Measurements from ENCODE around the gene MDN1.

MDN1 gene

DNA sequence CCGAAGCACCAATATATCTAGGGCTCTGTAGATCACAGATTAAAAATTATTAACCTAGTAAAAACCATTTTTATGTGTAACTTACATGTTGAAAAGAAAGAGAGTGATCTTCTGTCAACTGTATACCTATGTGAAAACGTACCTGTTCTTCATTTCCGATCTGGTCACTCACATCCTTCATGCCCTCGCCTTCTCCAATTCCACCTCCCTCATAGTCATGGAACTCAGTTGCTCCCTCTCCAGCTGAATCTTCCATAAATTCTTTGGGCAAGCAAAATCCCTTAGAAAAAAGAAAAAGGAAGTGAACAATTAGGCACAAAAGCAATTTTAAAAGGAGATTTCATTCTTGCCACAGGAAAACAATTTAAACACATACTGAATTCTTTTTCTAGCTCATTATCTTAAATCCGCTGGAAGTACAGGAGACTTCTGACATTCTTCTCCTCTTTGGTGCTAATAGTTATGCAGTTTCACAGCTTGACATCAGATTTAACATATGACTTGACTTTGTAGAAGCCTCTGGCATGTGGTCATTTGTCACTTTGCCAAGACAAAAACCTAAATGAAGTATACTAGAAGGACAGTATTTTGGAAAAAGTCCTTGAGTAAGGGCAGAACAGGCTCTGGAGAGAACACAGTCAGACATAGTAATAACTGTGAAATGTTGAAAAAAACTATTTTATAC, 151.6 kb downstream of the MDN1 start:
- TF ChIP-seq, protein P1, sequence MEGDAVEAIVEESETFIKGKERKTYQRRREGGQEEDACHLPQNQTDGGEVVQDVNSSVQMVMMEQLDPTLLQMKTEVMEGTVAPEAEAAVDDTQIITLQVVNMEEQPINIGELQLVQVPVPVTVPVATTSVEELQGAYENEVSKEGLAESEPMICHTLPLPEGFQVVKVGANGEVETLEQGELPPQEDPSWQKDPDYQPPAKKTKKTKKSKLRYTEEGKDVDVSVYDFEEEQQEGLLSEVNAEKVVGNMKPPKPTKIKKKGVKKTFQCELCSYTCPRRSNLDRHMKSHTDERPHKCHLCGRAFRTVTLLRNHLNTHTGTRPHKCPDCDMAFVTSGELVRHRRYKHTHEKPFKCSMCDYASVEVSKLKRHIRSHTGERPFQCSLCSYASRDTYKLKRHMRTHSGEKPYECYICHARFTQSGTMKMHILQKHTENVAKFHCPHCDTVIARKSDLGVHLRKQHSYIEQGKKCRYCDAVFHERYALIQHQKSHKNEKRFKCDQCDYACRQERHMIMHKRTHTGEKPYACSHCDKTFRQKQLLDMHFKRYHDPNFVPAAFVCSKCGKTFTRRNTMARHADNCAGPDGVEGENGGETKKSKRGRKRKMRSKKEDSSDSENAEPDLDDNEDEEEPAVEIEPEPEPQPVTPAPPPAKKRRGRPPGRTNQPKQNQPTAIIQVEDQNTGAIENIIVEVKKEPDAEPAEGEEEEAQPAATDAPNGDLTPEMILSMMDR (IDR thresholded peaks at IDR 0.05; ENCODE audit: borderline replicate concordance, extremely low read depth, low read length, poor library complexity, severe bottlenecking) = no peak
- no peak for TF ChIP-seq EZH2 (IDR thresholded peaks at IDR 0.05; ENCODE audit: borderline replicate concordance, low read depth, low read length, severe bottlenecking)
- ATAC-seq (ENCODE audit: insufficient read depth, low read depth) (no peak), DNase-seq (no peak)
- H3K9me3 ChIP-seq (ENCODE audit: insufficient read depth, low read length, severe bottlenecking) = no peaks in the 10 kb centered on the region
- no peaks in the 10 kb centered on the region for H3K27me3 ChIP-seq (ENCODE audit: insufficient read depth, low read length, poor library complexity)
- H3K36me3 ChIP-seq (ENCODE audit: insufficient read depth, low read length) = peaks cover 83% of the 10 kb centered on the region
- no peak overlapping the region for H3K27ac ChIP-seq (ENCODE audit: low read length)
- H3K9ac ChIP-seq (ENCODE audit: low read depth, low read length) = no peak overlapping the region
- no peaks in the 10 kb centered on the region for H3K4me1 ChIP-seq (ENCODE audit: insufficient read depth, low read length)
- H2AFZ ChIP-seq (ENCODE audit: low read depth, low read length) = no peak overlapping the region
- no peak overlapping the region for H3K4me3 ChIP-seq (ENCODE audit: low read depth in 1 of 2, low read length in 2 of 2)
- H3K79me2 ChIP-seq (ENCODE audit: insufficient read depth, low read length) = no peaks in the 10 kb centered on the region
- no peaks in the 10 kb centered on the region for H4K20me1 ChIP-seq (ENCODE audit: insufficient read depth, low read length)
- no peak overlapping the region for H3K4me2 ChIP-seq (ENCODE audit: insufficient read depth, low read length)

DNA sequence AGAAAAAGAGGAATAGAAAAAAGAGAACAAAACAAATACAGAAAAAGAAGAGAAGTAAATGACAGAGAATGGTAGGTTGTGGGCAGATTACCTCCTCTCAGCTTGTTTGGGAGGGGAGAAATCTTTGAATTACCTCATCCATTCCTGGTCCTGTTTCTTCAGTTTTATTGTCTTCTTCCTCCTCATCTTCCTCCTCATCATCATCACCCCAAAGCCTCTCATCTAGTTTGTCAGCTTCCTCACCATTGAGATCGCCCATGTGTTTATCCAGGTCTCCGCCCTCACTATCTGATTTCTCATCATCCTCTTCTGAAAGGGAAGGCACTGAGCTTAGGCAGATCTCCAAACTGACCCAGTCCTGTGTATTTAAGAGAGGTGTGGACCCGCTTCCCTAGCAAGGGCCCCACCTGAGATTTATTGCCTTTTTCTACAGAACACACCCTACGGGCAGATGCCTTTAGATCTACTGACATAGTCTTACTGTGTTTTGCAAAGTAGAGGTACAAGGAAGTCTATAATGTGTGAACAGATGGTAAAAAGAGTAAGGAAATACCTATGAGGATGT, 156.9 kb downstream of the MDN1 start:
- Histone ChIP-seq H3K27me3 (ENCODE audit: insufficient read depth, low read length, poor library complexity) (no peaks in the 10 kb centered on the region), H3K4me2 (ENCODE audit: insufficient read depth, low read length) (no peak overlapping the region), H3K4me3 (ENCODE audit: low read depth in 1 of 2, low read length in 2 of 2) (no peak overlapping the region), H3K4me1 (ENCODE audit: insufficient read depth, low read length) (no peaks in the 10 kb centered on the region), H3K9ac (ENCODE audit: low read depth, low read length) (no peak overlapping the region), H2AFZ (ENCODE audit: low read depth, low read length) (no peak overlapping the region), H3K9me3 (ENCODE audit: insufficient read depth, low read length, severe bottlenecking) (no peaks in the 10 kb centered on the region), H3K79me2 (ENCODE audit: insufficient read depth, low read length) (no peaks in the 10 kb centered on the region), H4K20me1 (ENCODE audit: insufficient read depth, low read length) (no peaks in the 10 kb centered on the region; the same call in 1 of the 2 replicates), H3K36me3 (ENCODE audit: insufficient read depth, low read length) (peaks cover 82% of the 10 kb centered on the region), H3K27ac (ENCODE audit: low read length) (no peak overlapping the region)
- no peak for DNase-seq
- no peak for TF ChIP-seq EZH2 (IDR thresholded peaks at IDR 0.05; ENCODE audit: borderline replicate concordance, low read depth, low read length, severe bottlenecking)
- TF ChIP-seq, protein P1 (IDR thresholded peaks at IDR 0.05; ENCODE audit: borderline replicate concordance, extremely low read depth, low read length, poor library complexity, severe bottlenecking) = no peak
- ATAC-seq (ENCODE audit: insufficient read depth, low read depth) = no peak

DNA sequence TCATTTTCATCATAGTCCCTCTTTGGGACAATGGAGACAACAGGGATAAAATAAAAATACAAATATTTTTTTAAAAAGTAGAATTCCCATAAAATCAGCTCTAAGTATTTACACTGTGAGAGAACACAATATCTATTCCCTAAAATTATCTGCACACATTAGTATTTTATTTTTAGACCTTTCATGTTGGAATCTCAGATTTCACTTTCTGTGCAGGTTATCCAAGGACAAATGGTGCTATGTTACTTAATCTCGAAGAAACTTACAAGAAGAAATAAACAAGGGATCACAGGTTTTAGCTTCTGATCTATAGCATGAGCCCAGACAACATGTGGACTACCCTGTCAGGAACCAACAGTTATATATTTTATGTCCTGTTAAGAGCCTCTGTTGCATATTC, 158.0 kb downstream of the MDN1 start:
- H3K79me2 ChIP-seq (ENCODE audit: insufficient read depth, low read length) = no peaks in the 10 kb centered on the region
- no peaks in the 10 kb centered on the region for H3K4me1 ChIP-seq (ENCODE audit: insufficient read depth, low read length)
- no peak for ATAC-seq (ENCODE audit: insufficient read depth, low read depth)
- H3K9me3 ChIP-seq (ENCODE audit: insufficient read depth, low read length, severe bottlenecking) = no peaks in the 10 kb centered on the region
- H3K4me2 ChIP-seq (ENCODE audit: insufficient read depth, low read length) = no peak overlapping the region
- H4K20me1 ChIP-seq (ENCODE audit: insufficient read depth, low read length) = no peaks in the 10 kb centered on the region; the same call in 1 of the 2 replicates
- no peak for DNase-seq
- no peak for TF ChIP-seq EZH2 (IDR thresholded peaks at IDR 0.05; ENCODE audit: borderline replicate concordance, low read depth, low read length, severe bottlenecking)
- TF ChIP-seq, protein P1 (IDR thresholded peaks at IDR 0.05; ENCODE audit: borderline replicate concordance, extremely low read depth, low read length, poor library complexity, severe bottlenecking) = no peak
- H3K9ac ChIP-seq (ENCODE audit: low read depth, low read length) = no peak overlapping the region
- H3K27me3 ChIP-seq (ENCODE audit: insufficient read depth, low read length, poor library complexity) = no peaks in the 10 kb centered on the region
- no peak overlapping the region for H3K27ac ChIP-seq (ENCODE audit: low read length)
- H3K4me3 ChIP-seq (ENCODE audit: low read depth in 1 of 2, low read length in 2 of 2) = no peak overlapping the region
- peaks cover 84% of the 10 kb centered on the region for H3K36me3 ChIP-seq (ENCODE audit: insufficient read depth, low read length)
- no peak overlapping the region for H2AFZ ChIP-seq (ENCODE audit: low read depth, low read length)

Data from DND-41 (cell line).